OCI-LY3 (cell line): Measurements from ENCODE around the gene RNF38.

Experiments
- H2AFZ ChIP-seq: fragments of 200-600, 300-600 bp; shearing (Covaris generic); 2 replicates; pipeline ENCODE4 v1.6.0; 2014; ENCODE audit warnings: antibody characterized with exemption, low read depth, low read length
- H3K27ac ChIP-seq: fragments of 200-600, 300-600 bp; sonication (generic); 2 replicates; pipeline ENCODE4 v1.5.1; 2014; ENCODE audit warnings: mild to moderate bottlenecking, low read length, moderate library complexity, mixed read lengths
- H3K27me3 ChIP-seq: fragments of 200-600, 300-600 bp; sonication (generic); 2 replicates; pipeline ENCODE4 v1.6.1; 2014; ENCODE audit warnings: low read depth, low read length, mixed read lengths
- H3K36me3 ChIP-seq: fragments of 200-600, 300-600 bp; sonication (generic); replicated peaks from 2 replicates; pipeline ENCODE3; 2014; ENCODE audit warnings: low read depth, low read length, mixed read lengths
- H3K4me1 ChIP-seq: fragments of 300-600, 200-600 bp; sonication (generic); 2 replicates; pipeline ENCODE4 v1.6.1; 2014; ENCODE audit warnings: low read length, mixed read lengths
- H3K4me2 ChIP-seq: fragments of 200-600, 300-600 bp; sonication (generic); 2 replicates; pipeline ENCODE4 v1.6.1; 2014; ENCODE audit warnings: low read length, mixed read lengths
- H3K4me3 ChIP-seq: fragments of 300-600, 200-600 bp; sonication (generic); 2 replicates; pipeline ENCODE4 v1.5.1; 2014; ENCODE audit warnings: antibody characterized with exemption, mild to moderate bottlenecking, low read length, moderate library complexity
- H3K79me2 ChIP-seq: fragments of 300-600, 200-600 bp; shearing (Covaris generic); 2 replicates; pipeline ENCODE4 v1.6.1; 2014; ENCODE audit warnings: mild to moderate bottlenecking, low read length, mixed read lengths
- H3K9ac ChIP-seq: fragments of 300-600, 200-600 bp; shearing (Covaris generic); 2 replicates; pipeline ENCODE4 v1.6.0; 2014; ENCODE audit warnings: mild to moderate bottlenecking, low read length, moderate library complexity
- H3K9me3 ChIP-seq: fragments of 200-600, 300-600 bp; shearing (Covaris generic); 2 replicates; pipeline ENCODE4 v1.6.1; 2014; ENCODE audit warnings: low read length, mixed read lengths; ENCODE audit not compliant: insufficient read depth
- H4K20me1 ChIP-seq: fragments of 200-600, 300-600 bp; sonication (generic); 2 replicates; pipeline ENCODE4 v1.6.1; 2016; ENCODE audit warnings: low read length, mixed read lengths; ENCODE audit not compliant: insufficient read depth
- CTCF ChIP-seq: fragments of 200-600, 300-600 bp; sonication (generic); IDR thresholded peaks from 2 replicates; pipeline ENCODE4 v1.5.1; 2014; ENCODE audit warnings: antibody characterized with exemption, low read length, low read depth
- EZH2phosphoT487 ChIP-seq: fragments of 200-600 bp; shearing (Covaris generic); IDR thresholded peaks from 2 replicates; pipeline ENCODE4 v1.6.1; 2018; ENCODE audit warnings: antibody characterized with exemption, mixed run types, low read depth

Gene RNF38

GRCh38 chr9:36345103-36345846 is 54.8 kb downstream of the RNF38 start:
- H3K36me3 ChIP-seq, result peaks cover 31% of the 10 kb centered on the region
- H3K27ac ChIP-seq, result no peak overlapping the region
- H3K4me1 ChIP-seq, result no peaks in the 10 kb centered on the region
- no peaks in the 10 kb centered on the region for H3K79me2 ChIP-seq
- H3K4me3 ChIP-seq, result no peak overlapping the region
- no peak overlapping the region for H3K9ac ChIP-seq
- no peak overlapping the region for H2AFZ ChIP-seq
- TF ChIP-seq EZH2phosphoT487, result no peak
- TF ChIP-seq CTCF, result no peak
- H3K27me3 ChIP-seq, result no peaks in the 10 kb centered on the region
- H3K9me3 ChIP-seq, result no peaks in the 10 kb centered on the region
- H4K20me1 ChIP-seq, result no peaks in the 10 kb centered on the region; the same call in 1 of the 2 replicates
- H3K4me2 ChIP-seq, result no peak overlapping the region

GRCh38 chr9:36341936-36342577 is 58.0 kb downstream of the RNF38 start:
- no peak overlapping the region for H2AFZ ChIP-seq
- H3K4me3 ChIP-seq, result no peak overlapping the region
- H4K20me1 ChIP-seq, result no peaks in the 10 kb centered on the region
- no peaks in the 10 kb centered on the region for H3K79me2 ChIP-seq
- H3K4me1 ChIP-seq, result no peaks in the 10 kb centered on the region
- H3K27me3 ChIP-seq, result no peaks in the 10 kb centered on the region
- no peak overlapping the region for H3K27ac ChIP-seq
- H3K36me3 ChIP-seq, result peaks cover 47% of the 10 kb centered on the region
- no peaks in the 10 kb centered on the region for H3K9me3 ChIP-seq
- TF ChIP-seq CTCF (no peak), EZH2phosphoT487 (no peak)
- no peak overlapping the region for H3K9ac ChIP-seq
- no peak overlapping the region for H3K4me2 ChIP-seq

- H2AFZ ChIP-seq, result no peak overlapping the region
- H3K9me3 ChIP-seq, result no peaks in the 10 kb centered on the region
- H3K27ac ChIP-seq, result no peak overlapping the region
- H3K4me1 ChIP-seq, result no peaks in the 10 kb centered on the region
- H4K20me1 ChIP-seq, result no peaks in the 10 kb centered on the region
- H3K36me3 ChIP-seq, result peaks cover 48% of the 10 kb centered on the region
- H3K27me3 ChIP-seq, result no peaks in the 10 kb centered on the region
- no peaks in the 10 kb centered on the region for H3K79me2 ChIP-seq
- no peak for TF ChIP-seq CTCF
- TF ChIP-seq EZH2phosphoT487, result no peak
- no peak overlapping the region for H3K9ac ChIP-seq
- no peak overlapping the region for H3K4me3 ChIP-seq
- H3K4me2 ChIP-seq, result no peak overlapping the region
Observed at GRCh38 chr9:36337865-36338264, 62.2 kb downstream of the RNF38 start.

GRCh38 chr9:36337002-36337401 is 63.1 kb downstream of the RNF38 start:
- H2AFZ ChIP-seq, result no peak overlapping the region
- H3K27ac ChIP-seq, result no peak overlapping the region
- no peak overlapping the region for H3K9ac ChIP-seq
- TF ChIP-seq CTCF, result no peak
- no peak for TF ChIP-seq EZH2phosphoT487
- no peaks in the 10 kb centered on the region for H4K20me1 ChIP-seq
- no peaks in the 10 kb centered on the region for H3K9me3 ChIP-seq
- H3K36me3 ChIP-seq, result peaks cover 44% of the 10 kb centered on the region
- no peak overlapping the region for H3K4me2 ChIP-seq
- no peaks in the 10 kb centered on the region for H3K4me1 ChIP-seq
- no peaks in the 10 kb centered on the region for H3K79me2 ChIP-seq
- H3K4me3 ChIP-seq, result no peak overlapping the region
- H3K27me3 ChIP-seq, result no peaks in the 10 kb centered on the region
